GM12878 (cell line): ENCODE measurements around the gene EIF4E1B. TPM values are rescaled to one million over a fixed set of nuclear protein-coding genes. Genes with fewer than 3 reads are reported as not detected.

ENCODE experiments used
- ATAC-seq: fragments of 200-7000 bp; cut with Tn5 transposase; 3 replicates; pipeline ENCODE4 v1.9.1; 2020; ENCODE audit warnings: mild to moderate bottlenecking, moderate library complexity
- Bru-seq: library from RNA; stranded (reverse); fragments of 400-500 nt; gene quantifications from one replicate; lab custom pipeline; 2021; lab: Mats Ljungman, UMichigan
- BruChase-seq, 2 experiments: library from RNA; stranded (reverse); fragments of 400-500 nt; gene quantifications; one replicate each; lab custom pipeline; 2021; lab: Mats Ljungman, UMichigan
- BruUV-seq: library from RNA; stranded (reverse); fragments of 400-500 nt; replicated peaks from 2 replicates; lab custom pipeline; 2021; lab: Mats Ljungman, UMichigan
- CTCF ChIA-PET: fragments of 300-600 bp; sonication (Branson Sonifier 250); formaldehyde crosslinking; extraction: SDS; loops from one replicate; lab custom pipeline; 2021; ENCODE audit warnings: inconsistent platforms; lab: Yijun Ruan, JAX
- POLR2A ChIA-PET: fragments of 350-600 bp; formaldehyde crosslinking; extraction: SDS; loops from one replicate; lab custom pipeline; 2021; ENCODE audit warnings: inconsistent platforms; lab: Charles Lee
- RAD21 ChIA-PET: fragments of 300-600 bp; sonication (Branson Sonifier 250); formaldehyde crosslinking; loops from one replicate; lab custom pipeline; 2023; ENCODE audit warnings: antibody characterized with exemption; ENCODE audit not compliant: unreplicated experiment; lab: Charles Lee
- SMC1A ChIA-PET: fragments of 300-600 bp; sonication (Branson Sonifier 250); formaldehyde crosslinking; loops from one replicate; lab custom pipeline; 2023; ENCODE audit not compliant: unreplicated experiment, uncharacterized antibody; lab: Charles Lee
- DNase-seq: peaks from one replicate; pipeline ENCODE4 v3.0.0-alpha.2; 2011; ENCODE audit warnings: low read depth, low spot score
- FAIRE-seq: peaks from 3 replicates; lab custom pipeline; 2011; peaks lifted over from hg19 to GRCh38; lab: Jason Lieb, UNC
- H2AFZ ChIP-seq: 2 replicates; pipeline ENCODE4 v1.6.0; 2011; ENCODE audit warnings: low read depth, low read length, control low read depth; ENCODE audit not compliant: control insufficient read depth
- H3K27ac ChIP-seq: 2 replicates; pipeline ENCODE4 v1.5.1; 2011; ENCODE audit warnings: control low read depth; ENCODE audit not compliant: control insufficient read depth, insufficient read depth
- H3K27me3 ChIP-seq, 2 experiments: replicated peaks in 1 of 2; 2 replicates each; pipeline versions ENCODE4 v1.6.0 to v1.6.1; 2011; ENCODE audit warnings: low read length in 1 of 2; ENCODE audit not compliant: control insufficient read depth in 2 of 2, insufficient read depth in 2 of 2
- H3K36me3 ChIP-seq, 2 experiments: 2 replicates each; pipeline ENCODE4 v1.5.1; 2011; ENCODE audit warnings: low read length in 1 of 2; ENCODE audit not compliant: control insufficient read depth in 2 of 2, insufficient read depth in 2 of 2
- H3K4me1 ChIP-seq: 2 replicates; pipeline ENCODE4 v1.6.1; 2011; ENCODE audit warnings: mild to moderate bottlenecking, low read length, moderate library complexity, mixed read lengths; ENCODE audit not compliant: control insufficient read depth, insufficient read depth
- H3K4me2 ChIP-seq: 2 replicates; pipeline ENCODE4 v1.6.0; 2011; ENCODE audit warnings: control low read depth; ENCODE audit not compliant: control insufficient read depth, insufficient read depth
- H3K4me3 ChIP-seq: fragments of 200-600 bp; sonication (generic); 2 replicates; pipeline ENCODE4 v1.5.1; 2016
- H3K79me2 ChIP-seq: 2 replicates; pipeline ENCODE4 v1.6.0; 2011; ENCODE audit warnings: low read length; ENCODE audit not compliant: control insufficient read depth, insufficient read depth
- H3K9ac ChIP-seq: 2 replicates; pipeline ENCODE4 v1.8.0; 2011; ENCODE audit warnings: low read length, control low read depth, mixed read lengths; ENCODE audit not compliant: control insufficient read depth, insufficient read depth
- H3K9me3 ChIP-seq: replicated peaks from 3 replicates; pipeline ENCODE4 v1.5.1; 2011; ENCODE audit warnings: mild to moderate bottlenecking, low read length; ENCODE audit not compliant: control insufficient read depth, insufficient read depth
- H4K20me1 ChIP-seq: 2 replicates; pipeline ENCODE4 v1.6.0; 2011; ENCODE audit not compliant: control insufficient read depth, insufficient read depth
- BHLHE40 ChIP-seq, 2 experiments: fragments of 450-650 bp in 1 of 2; IDR thresholded peaks; 2 replicates each; pipeline ENCODE4 v1.6.1; 2011 to 2017; ENCODE audit warnings: low read depth in 2 of 2, borderline replicate concordance in 1 of 2, improper control_type of control experiment in 1 of 2, low read length in 1 of 2, mild to moderate bottlenecking in 1 of 2
- CBX3 ChIP-seq: fragments of 200-600 bp; sonication (generic); IDR thresholded peaks from 2 replicates; pipeline ENCODE4 v1.6.1; 2016; ENCODE audit warnings: low read depth, borderline replicate concordance
- EGR1 ChIP-seq, 2 experiments: IDR thresholded peaks; 1 replicate in 1 of 2; 2 replicates in 1 of 2; pipeline ENCODE4 v1.6.1; 2011 to 2012; ENCODE audit warnings: low read depth in 2 of 2, low read length in 2 of 2, borderline replicate concordance in 1 of 2, mild to moderate bottlenecking in 1 of 2, moderate library complexity in 1 of 2
- FOXK2 ChIP-seq: fragments of 450-650 bp; IDR thresholded peaks from 2 replicates; pipeline ENCODE4 v1.6.1; 2017; ENCODE audit warnings: mild to moderate bottlenecking, moderate library complexity
- HDAC6 ChIP-seq: fragments of 200-600 bp; sonication (generic); IDR thresholded peaks from one replicate; pipeline ENCODE4 v1.8.0; 2017; ENCODE audit warnings: antibody characterized with exemption; ENCODE audit not compliant: unreplicated experiment
- IKZF1 ChIP-seq: fragments of 450-650 bp; conservative IDR thresholded peaks from 2 replicates; pipeline ENCODE4 v1.6.1; 2017; ENCODE audit warnings: antibody characterized with exemption, mild to moderate bottlenecking
- IRF4 ChIP-seq: IDR thresholded peaks from 2 replicates; pipeline ENCODE4 v1.6.1; 2011; ENCODE audit warnings: low read depth, low read length
- NR2C1 ChIP-seq: fragments of 450-650 bp; IDR thresholded peaks from 2 replicates; pipeline ENCODE4 v1.6.1; 2017; ENCODE audit warnings: antibody characterized with exemption, mild to moderate bottlenecking, moderate library complexity
- PKNOX1 ChIP-seq: fragments of 450-650 bp; IDR thresholded peaks from 2 replicates; pipeline ENCODE4 v1.6.1; 2016; ENCODE audit warnings: mild to moderate bottlenecking
- ZBTB40 ChIP-seq: fragments of 450-650 bp; IDR thresholded peaks from 2 replicates; pipeline ENCODE4 v1.6.1; 2016; ENCODE audit warnings: mild to moderate bottlenecking, moderate library complexity, borderline replicate concordance
- WGBS: methylation state at CpG from one replicate; pipeline ENCODE4 v1.1.6; 2016; ENCODE audit warnings: low lambda C conversion rate; ENCODE audit not compliant: insufficient replicate concordance, insufficient coverage; ENCODE audit errors: missing lambda C conversion rate; 5-methylcytosine and 5-hydroxymethylcytosine counted together
- in situ Hi-C: fragments of 300-500 bp; cut with MboI; formaldehyde crosslinking; loops from 9 replicates; pipeline ENCODE4 v1.14.3; 2018; ENCODE audit warnings: mixed read lengths
- intact Hi-C: fragments of 100-400 bp; cut with micrococcal nuclease; formaldehyde crosslinking; loops from one replicate; pipeline ENCODE4 v1.14.2; 2022; ENCODE audit not compliant: unreplicated experiment
- long read RNA-seq, 2 experiments: library from polyadenylated mRNA; unstranded; transcript quantifications; one replicate each; pipeline ENCODE4 v2.0.0, GENCODE V29; 2019 to 2020
- polyA minus RNA-seq, 3 experiments: library from RNA; depleted of rRNA, polyadenylated mRNA; stranded (reverse); fragments of >200 nt; gene quantifications; 2 replicates each; pipeline ENCODE4 v1.2.3, GENCODE V29; 2011
- polyA plus RNA-seq, 11 experiments: library from polyadenylated mRNA; depleted of rRNA in 4 of 11; unstranded in 6 of 11; stranded (reverse) in 5 of 11; fragments of >200 nt; fragmentation: Nextera tagmentation in 4 of 11; fragmentation: Illumina TruSeq in 1 of 11; extraction: Ambion mirVana in 4 of 11; extraction: Trizol in 1 of 11; gene quantifications; 1 replicate in 1 of 11; 2 replicates in 10 of 11; pipeline versions ENCODE4 v1.2.1 to v1.2.3, GENCODE V29; 2011 to 2016; ENCODE audit warnings: inconsistent platforms in 2 of 11, missing spikeins in 2 of 11, low read depth in 1 of 11
- total RNA-seq, 4 experiments: library from RNA; depleted of rRNA in 3 of 4; stranded (reverse); fragments of >200 nt in 3 of 4; fragmentation: Illumina TruSeq in 1 of 4; extraction: Trizol in 1 of 4; gene quantifications; 2 replicates each; pipeline versions ENCODE4 v1.2.1 to v1.2.3, GENCODE V29; 2013 to 2021
- TF ChIP-seq, protein P1 (sequence below): IDR thresholded peaks from 2 replicates; pipeline ENCODE4 v1.6.1; 2011; ENCODE audit warnings: mild to moderate bottlenecking, low read depth, low read length, moderate library complexity; ENCODE audit not compliant: insufficient replicate concordance

EIF4E1B gene, protein sequence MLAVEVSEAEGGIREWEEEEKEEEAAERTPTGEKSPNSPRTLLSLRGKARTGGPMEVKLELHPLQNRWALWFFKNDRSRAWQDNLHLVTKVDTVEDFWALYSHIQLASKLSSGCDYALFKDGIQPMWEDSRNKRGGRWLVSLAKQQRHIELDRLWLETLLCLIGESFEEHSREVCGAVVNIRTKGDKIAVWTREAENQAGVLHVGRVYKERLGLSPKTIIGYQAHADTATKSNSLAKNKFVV
- total RNA-seq (2013; cell fraction: nucleolus; rRNA removed), result not detected in 2 replicates
- total RNA-seq (2014; rRNA removed), result not detected in 2 replicates
- total RNA-seq (2014; rRNA removed; fragmentation: Illumina TruSeq; extraction: Trizol), result not detected in 2 replicates
- not detected in 2 replicates for total RNA-seq (2021)
- not detected for polyA plus RNA-seq (2011; ENCODE audit: low read depth)
- not detected in 2 replicates for polyA plus RNA-seq (2011; rRNA removed)
- polyA plus RNA-seq (2011; cell fraction: cytosol; rRNA removed), result not detected in 2 replicates
- not detected in 2 replicates for polyA plus RNA-seq (2011; cell fraction: nucleus; rRNA removed)
- not detected in 2 replicates for polyA plus RNA-seq (2012)
- not detected in 2 replicates for polyA plus RNA-seq (2014; fragmentation: Illumina TruSeq; extraction: Trizol)
- polyA plus RNA-seq (2014; fragmentation: Nextera tagmentation; extraction: Ambion mirVana), result not detected
- not detected in 2 replicates for polyA plus RNA-seq (2014; rRNA removed)
- polyA plus RNA-seq (2016; fragmentation: Nextera tagmentation; extraction: Ambion mirVana), result not detected
- not detected in 2 replicates for polyA minus RNA-seq (2011; rRNA and poly(A)+ RNA removed)
- polyA minus RNA-seq (2011; cell fraction: cytosol; rRNA and poly(A)+ RNA removed), result not detected in 2 replicates
- polyA minus RNA-seq (2011; cell fraction: nucleus; rRNA and poly(A)+ RNA removed), result not detected in 2 replicates
- not detected for Bru-seq, nascent RNA
- not detected for BruChase-seq, experiment 1, labeled RNA remaining after a 6-hour chase
- BruChase-seq, experiment 2, labeled RNA remaining after a 2-hour chase, result not detected
- long read RNA-seq, experiment 1, result 0 reads
- long read RNA-seq, experiment 2, result 0 reads

- peak within 1 kb of the TSS; percentile 23; the same call in 1 of the 2 replicates for H2AFZ ChIP-seq
- FAIRE-seq (no peak), ATAC-seq (peak; percentile 89), DNase-seq (no peak)
- peak within 1 kb of the TSS; percentile 25; the same call in 1 of the 2 replicates for H3K4me3 ChIP-seq
- in situ Hi-C loops (no loop called here), intact Hi-C loops (no loop called here)
- 0 out of 2 replicates have a peak, but pooled peaks cover 3% of the 10 kb centered on the region for H4K20me1 ChIP-seq
- SMC1A ChIA-PET, result no interaction called here
- H3K4me2 ChIP-seq, result peak within 1 kb of the TSS; percentile 74
- POLR2A ChIA-PET, result no interaction called here
- H3K36me3 ChIP-seq, result no peaks in the 10 kb centered on the region
- CTCF ChIA-PET, result interaction anchor here (0.6 kb wide), 1 partner anchor 87 kb away, joined by 3 read pairs; no protein-coding TSS in a partner anchor
- H3K9ac ChIP-seq, result no peak within 1 kb of the TSS
- BruUV-seq, result no TSS peak
- RAD21 ChIA-PET, result interaction anchor here (0.8 kb wide), 1 partner anchor 17 kb away, joined by 4 read pairs; the partner anchor contains the start of gene TSPAN17
- 6% methylated on average over 66 of the region's 94 CpGs for WGBS
- no peaks in the 10 kb centered on the region for H3K79me2 ChIP-seq
- peaks cover 13% of the 10 kb centered on the region for H3K4me1 ChIP-seq
- H3K27me3 ChIP-seq, result peaks cover 7 to 10% of the 10 kb centered on the region in 2 experiments
- no peaks in the 10 kb centered on the region for H3K9me3 ChIP-seq
- H3K27ac ChIP-seq, result no peak within 1 kb of the TSS
- TF ChIP-seq FOXK2 (no peak), ZBTB40 (no peak), PKNOX1 (peak; percentile 93), HDAC6 (peak; percentile 82), NR2C1 (no peak), BHLHE40 (IDR thresholded peaks at IDR 0.05; ENCODE audit: borderline replicate concordance in 1 of 2, low read depth in 2 of 2, low read length in 1 of 2) (peak in 1 of 2 experiments; percentile 52; a peak in 1 of 4 replicates), CBX3 (no peak), IRF4 (no peak), IKZF1 (0 out of 2 replicates have a peak, but pooled peaks have one; percentile 25), EGR1 (IDR thresholded peaks at IDR 0.05; ENCODE audit: borderline replicate concordance in 1 of 2, low read depth in 2 of 2, low read length in 2 of 2) (peak in 1 of 2 experiments; percentile 53; a peak in 1 of 3 replicates)
- TF ChIP-seq, protein P1, sequence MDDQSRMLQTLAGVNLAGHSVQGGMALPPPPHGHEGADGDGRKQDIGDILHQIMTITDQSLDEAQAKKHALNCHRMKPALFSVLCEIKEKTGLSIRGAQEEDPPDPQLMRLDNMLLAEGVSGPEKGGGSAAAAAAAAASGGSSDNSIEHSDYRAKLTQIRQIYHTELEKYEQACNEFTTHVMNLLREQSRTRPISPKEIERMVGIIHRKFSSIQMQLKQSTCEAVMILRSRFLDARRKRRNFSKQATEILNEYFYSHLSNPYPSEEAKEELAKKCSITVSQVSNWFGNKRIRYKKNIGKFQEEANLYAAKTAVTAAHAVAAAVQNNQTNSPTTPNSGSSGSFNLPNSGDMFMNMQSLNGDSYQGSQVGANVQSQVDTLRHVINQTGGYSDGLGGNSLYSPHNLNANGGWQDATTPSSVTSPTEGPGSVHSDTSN, result peak; percentile 90
Measured at GRCh38 chr5:176629853-176630680, at the start of gene EIF4E1B, which contains the start of gene SNCB. EIF4E1B (plus strand) TSS chr5:176630675; CDS start chr5:176642788, 12,113 bp downstream. SNCB (minus strand) TSS chr5:176630534; CDS start chr5:176629654, 880 bp downstream.
